GM23338 (cell line): ENCODE results near the gene USP6.

Experiments
- CTCF ChIP-seq, 2 experiments: fragments of 200-600 bp in 1 of 2; sonication (generic) in 1 of 2; conservative IDR thresholded peaks; 2 replicates each; pipeline versions ENCODE4 v1.5.1 to v1.6.1; 2016 to 2017; ENCODE audit warnings: antibody characterized with exemption in 2 of 2, low read depth in 2 of 2, mild to moderate bottlenecking in 2 of 2, moderate library complexity in 1 of 2
- ETS1 ChIP-seq: IDR thresholded peaks from 2 replicates; pipeline ENCODE4 v1.6.1; 2016; ENCODE audit warnings: antibody characterized with exemption

DNA sequence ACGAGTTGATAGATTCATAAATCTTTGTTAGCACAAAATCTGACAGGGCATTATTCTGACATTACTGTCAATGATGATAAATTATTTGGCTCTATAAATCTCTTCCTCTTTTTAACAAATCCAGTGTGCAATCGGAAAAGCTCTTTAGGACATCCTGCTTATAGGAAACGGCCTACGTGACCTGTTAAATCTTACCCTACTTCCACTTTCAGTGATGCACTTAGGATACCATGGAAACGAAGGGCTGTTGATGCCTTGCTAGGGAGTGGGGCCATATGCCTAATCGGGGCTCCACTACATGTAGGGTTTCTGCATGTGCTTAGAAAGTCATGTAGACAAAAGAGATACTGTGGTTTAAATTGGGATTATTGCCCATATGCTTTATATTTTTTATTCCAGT is 48.6 kb downstream of the USP6 start:
- TF ChIP-seq CTCF (conservative IDR thresholded peaks at IDR 0.05; ENCODE audit: low read depth in 2 of 2) (no peak), ETS1 (no peak)
